Fibroblast of villous mesenchyme (primary cell): ENCODE results near the gene CPLX4. TPM values are rescaled to one million over a fixed set of nuclear protein-coding genes. Genes with fewer than 3 reads are reported as not detected.

Experiments used
- DNase-seq: peaks from one replicate; pipeline ENCODE4 v3.0.0-alpha.2; 2010; ENCODE audit warnings: low read depth
- H3K4me3 ChIP-seq: 2 replicates; pipeline ENCODE4 v1.5.1; 2011; ENCODE audit warnings: low read depth, mild to moderate bottlenecking, low read length
- total RNA-seq: library from RNA; depleted of rRNA; stranded (reverse); fragments of >200 nt; gene quantifications from 2 replicates; pipeline ENCODE4 v1.2.3, GENCODE V29; 2012
- TF ChIP-seq, protein P1 (sequence below): IDR thresholded peaks from 2 replicates; pipeline ENCODE4 v1.5.1; 2012; ENCODE audit warnings: low read depth, mild to moderate bottlenecking, low read length; ENCODE audit not compliant: insufficient read depth

CPLX4 gene, protein sequence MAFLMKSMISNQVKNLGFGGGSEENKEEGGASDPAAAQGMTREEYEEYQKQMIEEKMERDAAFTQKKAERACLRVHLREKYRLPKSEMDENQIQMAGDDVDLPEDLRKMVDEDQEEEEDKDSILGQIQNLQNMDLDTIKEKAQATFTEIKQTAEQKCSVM
- total RNA-seq: under 0.01 TPM in 1 of 2 replicates, not detected in the other

DNA sequence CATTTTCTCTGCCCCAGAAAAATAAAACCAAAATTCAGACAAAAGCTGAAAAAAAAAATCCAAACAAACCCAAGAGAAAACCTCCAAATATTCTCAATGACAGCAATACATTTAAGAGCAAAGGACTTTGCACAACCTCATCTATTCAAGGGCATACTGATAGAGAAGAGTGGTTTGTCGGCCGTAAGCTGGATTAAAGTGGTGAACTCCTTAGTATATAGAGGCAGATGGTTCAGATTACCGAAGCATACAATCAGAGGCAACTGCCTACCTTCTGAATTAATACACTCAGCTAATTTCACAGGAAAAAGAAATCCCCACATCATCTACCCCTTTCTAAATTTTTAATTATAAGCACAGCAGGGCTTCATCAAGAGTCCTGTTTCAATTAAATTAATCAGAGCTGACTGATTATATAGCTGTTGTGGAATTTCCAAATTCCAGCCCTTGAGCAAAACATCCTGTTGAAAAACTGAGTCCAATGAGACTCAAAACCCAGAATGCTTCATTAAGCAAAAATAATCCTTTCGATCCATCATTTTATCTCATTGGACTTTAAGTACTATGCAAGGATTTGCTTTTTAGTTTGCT, at the start of gene CPLX4:
Gene CPLX4 (minus strand): TSS at position 190 of the 591 bp plus-strand sequence. CDS start 187 bp downstream, at position 3.
- TF ChIP-seq, protein P1, sequence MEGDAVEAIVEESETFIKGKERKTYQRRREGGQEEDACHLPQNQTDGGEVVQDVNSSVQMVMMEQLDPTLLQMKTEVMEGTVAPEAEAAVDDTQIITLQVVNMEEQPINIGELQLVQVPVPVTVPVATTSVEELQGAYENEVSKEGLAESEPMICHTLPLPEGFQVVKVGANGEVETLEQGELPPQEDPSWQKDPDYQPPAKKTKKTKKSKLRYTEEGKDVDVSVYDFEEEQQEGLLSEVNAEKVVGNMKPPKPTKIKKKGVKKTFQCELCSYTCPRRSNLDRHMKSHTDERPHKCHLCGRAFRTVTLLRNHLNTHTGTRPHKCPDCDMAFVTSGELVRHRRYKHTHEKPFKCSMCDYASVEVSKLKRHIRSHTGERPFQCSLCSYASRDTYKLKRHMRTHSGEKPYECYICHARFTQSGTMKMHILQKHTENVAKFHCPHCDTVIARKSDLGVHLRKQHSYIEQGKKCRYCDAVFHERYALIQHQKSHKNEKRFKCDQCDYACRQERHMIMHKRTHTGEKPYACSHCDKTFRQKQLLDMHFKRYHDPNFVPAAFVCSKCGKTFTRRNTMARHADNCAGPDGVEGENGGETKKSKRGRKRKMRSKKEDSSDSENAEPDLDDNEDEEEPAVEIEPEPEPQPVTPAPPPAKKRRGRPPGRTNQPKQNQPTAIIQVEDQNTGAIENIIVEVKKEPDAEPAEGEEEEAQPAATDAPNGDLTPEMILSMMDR: no peak
- no peak within 1 kb of the TSS for H3K4me3 ChIP-seq
- no peak for DNase-seq

DNA sequence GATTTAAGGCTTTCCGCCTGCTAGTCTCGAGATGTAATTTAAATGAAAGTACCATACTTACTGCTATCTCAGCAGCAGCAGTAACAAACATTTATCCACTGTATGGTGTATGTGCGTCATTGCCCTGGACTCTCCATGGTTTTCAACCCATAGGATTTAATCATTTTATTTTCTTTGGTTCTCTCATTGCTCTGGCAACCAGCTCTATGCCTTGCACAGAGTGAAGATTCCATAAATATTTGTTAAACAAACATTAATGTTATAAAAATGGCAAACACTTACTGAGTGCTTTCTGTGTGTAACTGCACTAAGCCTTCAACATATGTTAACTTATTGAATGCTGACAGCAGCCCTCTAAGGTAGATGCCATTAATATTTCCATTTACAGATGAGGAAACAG, 41.9 kb upstream of the CPLX4 start:
- TF ChIP-seq, protein P1: no peak
- H3K4me3 ChIP-seq: no peak overlapping the region
- no peak for DNase-seq

DNA sequence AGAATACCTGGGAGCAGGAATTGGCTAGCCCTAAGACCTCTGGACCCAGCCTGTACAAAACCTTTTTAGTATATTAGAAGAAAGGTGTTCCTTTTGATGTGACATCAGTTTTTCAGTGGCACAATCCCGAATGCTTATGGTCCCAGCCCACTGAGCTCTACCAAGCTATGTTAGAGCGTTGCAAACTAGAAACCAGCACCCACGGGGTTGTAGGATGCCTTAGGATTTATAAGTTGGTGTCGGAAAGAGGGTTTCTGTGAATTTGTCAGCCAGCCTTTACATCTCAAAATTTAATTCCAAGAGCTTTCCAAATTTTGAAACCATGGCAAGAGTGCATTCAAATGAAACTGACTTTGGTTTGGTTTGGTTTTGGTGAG, 41.1 kb upstream of the CPLX4 start:
- TF ChIP-seq, protein P1: no peak
- H3K4me3 ChIP-seq: peak overlapping the region; percentile 97
- DNase-seq: no peak

DNA sequence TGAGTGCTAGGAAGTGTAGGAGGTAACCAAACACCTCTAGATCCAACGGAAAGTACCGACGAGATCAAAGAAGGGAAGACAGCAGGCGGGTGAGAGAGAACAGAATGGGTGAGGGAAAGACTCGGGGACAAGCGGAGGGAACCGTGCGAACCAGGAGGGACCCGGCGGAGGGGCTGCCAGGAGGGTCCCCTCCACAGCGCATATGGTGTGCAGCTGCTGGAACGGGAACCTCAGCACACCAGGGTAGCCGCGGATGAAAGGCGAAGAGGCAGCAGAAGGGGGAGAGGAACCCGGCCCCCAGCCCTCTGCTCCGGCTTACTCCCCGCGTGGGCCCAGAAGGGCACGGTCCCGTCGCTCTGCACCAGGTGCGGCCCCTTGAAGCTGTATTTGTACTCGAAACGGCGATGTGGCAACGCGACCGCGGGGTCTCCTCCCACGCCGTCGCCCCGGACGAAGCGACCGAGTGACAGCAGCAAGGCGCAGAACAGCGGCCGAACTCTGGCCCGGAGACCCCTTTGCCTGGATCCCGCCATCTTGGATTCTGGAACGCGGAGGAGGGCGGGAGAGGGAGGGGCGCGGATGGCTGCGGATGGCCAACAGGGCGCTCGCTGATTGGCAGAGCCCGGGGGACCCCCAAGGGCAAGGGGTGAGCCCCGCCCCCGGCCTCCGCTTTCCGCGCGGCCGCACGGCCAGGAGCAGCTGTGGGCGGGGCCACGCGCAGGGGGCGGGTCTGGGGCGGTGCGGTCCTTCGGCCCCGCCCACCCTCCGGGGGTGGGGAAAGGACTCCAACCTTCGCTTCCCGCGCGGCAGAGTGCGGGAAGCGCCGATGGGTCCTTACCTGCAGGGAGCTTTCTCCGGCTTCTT, 40.5 kb upstream of the CPLX4 start, which contains the start of gene LMAN1:
Gene LMAN1 (minus strand): TSS at position 554 of the 864 bp plus-strand sequence. CDS start 21 bp downstream, at position 533.
- TF ChIP-seq, protein P1: no peak
- H3K4me3 ChIP-seq: peak within 1 kb of the TSS; percentile 97
- peak; percentile 95 for DNase-seq

DNA sequence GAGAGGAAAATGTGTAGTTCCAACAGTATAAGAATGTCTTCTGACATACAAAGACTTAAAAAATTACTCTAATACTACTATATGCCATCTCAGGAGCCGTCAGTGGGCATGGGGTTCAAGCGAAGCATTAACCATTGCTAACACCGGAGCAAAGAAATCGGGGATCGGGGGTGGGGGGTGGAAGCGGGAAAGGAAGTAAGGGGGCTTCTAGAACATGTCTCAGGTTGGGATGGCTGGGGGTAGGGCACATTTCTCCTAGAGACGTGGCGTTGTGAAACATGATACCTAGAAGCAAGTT, 39.9 kb upstream of the CPLX4 start:
- H3K4me3 ChIP-seq: peak overlapping the region; percentile 97
- peak; percentile 85 for DNase-seq

DNA sequence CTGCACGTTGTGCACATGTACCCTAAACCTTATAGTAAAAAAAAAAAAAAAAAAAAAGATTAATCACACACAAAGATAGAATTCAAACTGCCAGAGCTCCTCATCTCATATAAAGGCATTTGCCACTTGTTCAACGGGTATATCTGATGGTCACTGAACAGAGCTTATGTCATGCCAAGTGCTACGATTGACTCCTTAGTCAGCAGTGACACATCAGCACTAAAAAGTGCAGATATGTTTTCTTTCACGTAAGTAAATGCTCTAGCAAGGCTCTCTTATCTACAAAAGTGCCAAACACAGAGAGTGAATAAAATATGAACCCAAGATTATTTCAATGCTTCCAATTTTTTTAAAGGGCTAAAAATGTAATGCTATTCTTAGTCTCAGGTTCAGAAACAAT, 39.5 kb upstream of the CPLX4 start:
- peak overlapping the region; percentile 97 for H3K4me3 ChIP-seq
- TF ChIP-seq, protein P1: no peak
- DNase-seq: peak; percentile 77

More for the DNA sequence above, 39.9 kb upstream of the CPLX4 start:
- TF ChIP-seq, protein P1: no peak
